Muscle of arm (tissue), 12 donors: ENCODE measurements around the gene CASP3. TPM values are rescaled to one million over a fixed set of nuclear protein-coding genes. Genes with fewer than 3 reads are reported as not detected.
"Not testable (repeated sequence)": the region's sequence is repeated elsewhere in the genome, so short reads cannot be mapped to it uniquely, and the experiment has no call there.

ENCODE experiments used
- DNase-seq: peaks from one replicate; pipeline ENCODE4 v3.0.0-alpha.2; 2013
- polyA plus RNA-seq, 12 donors: library from polyadenylated mRNA; unstranded; fragments of 120-200 nt; gene quantifications; one replicate each; pipeline ENCODE4 v1.2.1, GENCODE V29; 2013; ENCODE audit not compliant: insufficient read length in 12 of 12

Gene CASP3
- polyA plus RNA-seq, 12 donors, result 28.5 to 59.4 (median 51.7) TPM; not detected in 1

- DNase-seq, result no peak
Measured at GRCh38 chr4:184668511-184669114, 19.4 kb upstream of the CASP3 start.

- no peak for DNase-seq
Measured at GRCh38 chr4:184668096-184668495, 18.8 kb upstream of the CASP3 start.

- DNase-seq, result no peak
Measured at GRCh38 chr4:184666670-184667069, 17.4 kb upstream of the CASP3 start.

GRCh38 chr4:184664445-184665210, 15.4 kb upstream of the CASP3 start:
- no peak for DNase-seq

- DNase-seq, result no peak
Measured at GRCh38 chr4:184662236-184662635, 13.0 kb upstream of the CASP3 start.

- no peak for DNase-seq
Measured at GRCh38 chr4:184660978-184661377, 11.7 kb upstream of the CASP3 start.

- DNase-seq, result not testable (repeated sequence)
Measured at GRCh38 chr4:184657820-184658219, 8.6 kb upstream of the CASP3 start.

GRCh38 chr4:184657144-184657543, 7.9 kb upstream of the CASP3 start:
- DNase-seq, result no peak

GRCh38 chr4:184655889-184656869, 6.9 kb upstream of the CASP3 start:
- DNase-seq, result peak; percentile 32

- DNase-seq, result peak; percentile 25
Measured at GRCh38 chr4:184653650-184654049, 4.4 kb upstream of the CASP3 start.

- DNase-seq, result not testable (repeated sequence)
Measured at GRCh38 chr4:184652681-184653080, 3.4 kb upstream of the CASP3 start.

- DNase-seq, result no peak
Measured at GRCh38 chr4:184651899-184652298, 2.7 kb upstream of the CASP3 start.

GRCh38 chr4:184649971-184650855, 966 bp upstream of the CASP3 start:
- DNase-seq, result no peak

- peak; percentile 62 for DNase-seq
Measured at GRCh38 chr4:184648313-184649025, 778 bp downstream of the CASP3 start.

- DNase-seq, result no peak
Measured at GRCh38 chr4:184648054-184648312, 1.3 kb downstream of the CASP3 start.

- no peak for DNase-seq
Measured at GRCh38 chr4:184647266-184648053, 1.8 kb downstream of the CASP3 start.

GRCh38 chr4:184645904-184646610, 3.2 kb downstream of the CASP3 start:
- DNase-seq, result no peak

GRCh38 chr4:184644553-184645307, 4.5 kb downstream of the CASP3 start:
- DNase-seq, result no peak

- no peak for DNase-seq
Measured at GRCh38 chr4:184643731-184644130, 5.5 kb downstream of the CASP3 start.
